Measurements from ENCODE around the gene SMYD3. TPM values are rescaled to one million over a fixed set of nuclear protein-coding genes. Genes with fewer than 3 reads are reported as not detected.

The SMYD3 gene
- total and polyA plus RNA-seq, 2 of the 13 experiments (the other 11 are each of a cell fraction or from before 2014, with no cell fraction given), result 27.7 to 35.8 TPM

GRCh38 chr1:246445503-246445902, 61.6 kb downstream of the SMYD3 start:
- intact Hi-C loops (cut with micrococcal nuclease; ENCODE audit: unreplicated experiment) (loop anchor here (5.0 kb wide), 1 partner anchor 558 kb away; no protein-coding TSS in a partner anchor), in situ Hi-C loops (cut with HindIII; ENCODE audit: extremely low pct_ligation_motif_present, low pct_unique_long_range_greater_than_20kb) (no loop called here)
- H3K27ac ChIP-seq (ENCODE audit: extremely low read length, insufficient read depth, low read length), result no peak overlapping the region
- BruUV-seq (replicated peaks), result no TSS peak
- H3K4me2 ChIP-seq (ENCODE audit: low read depth, low read length), result no peak overlapping the region
- WGBS (ENCODE audit: low lambda C conversion rate), result 92% methylated on average over 3 of the region's 3 CpGs
- no peak for ATAC-seq
- peaks cover 11% of the 10 kb centered on the region for H3K9me3 ChIP-seq (ENCODE audit: low read length)
- no peaks in the 10 kb centered on the region for H3K36me3 ChIP-seq (replicated peaks in 1 of 2; ENCODE audit: control insufficient read depth in 1 of 2, insufficient read depth in 2 of 2, low read length in 2 of 2)
- ChIA-PET POLR2A (no interaction called here), CTCF (ENCODE audit: low intra/inter-chr PET ratio, low total read pairs) (no interaction called here)
- no peak for FAIRE-seq
- no peak overlapping the region for H3K4me3 ChIP-seq (replicated peaks in 1 of 3; ENCODE audit: insufficient read depth in 1 of 3, low read depth in 2 of 3, low read length in 3 of 3)
- no peaks in the 10 kb centered on the region for H4K20me1 ChIP-seq (ENCODE audit: insufficient read depth, low read length)
- no peak overlapping the region for H2AFZ ChIP-seq (ENCODE audit: low read length)
- no peaks in the 10 kb centered on the region for H3K79me2 ChIP-seq (ENCODE audit: insufficient read depth, low read length)
- no peak for DNase-seq (ENCODE audit: low spot score)
- no peak overlapping the region for H3K9ac ChIP-seq (ENCODE audit: insufficient read depth, low read depth, low read length)
- no peaks in the 10 kb centered on the region for H3K27me3 ChIP-seq (ENCODE audit: control insufficient read depth in 1 of 2, insufficient read depth in 2 of 2, low read length in 2 of 2)
- no peak for TF ChIP-seq ZBTB1 (CRISPR knock-in tag; IDR thresholded peaks at IDR 0.05; ENCODE audit: borderline replicate concordance)
- H3K4me1 ChIP-seq (ENCODE audit: insufficient read depth, low read length), result no peaks in the 10 kb centered on the region

- no TSS peak for BruUV-seq (replicated peaks)
Measured at GRCh38 chr1:246444617-246445016, 62.5 kb downstream of the SMYD3 start.

More at GRCh38 chr1:246444617-246445016, 62.5 kb downstream of the SMYD3 start:
- in situ Hi-C loops (cut with HindIII; ENCODE audit: extremely low pct_ligation_motif_present, low pct_unique_long_range_greater_than_20kb) (no loop called here), intact Hi-C loops (cut with micrococcal nuclease; ENCODE audit: unreplicated experiment) (loop anchor here (5.0 kb wide), 1 partner anchor 557 kb away; no protein-coding TSS in a partner anchor)
- peaks cover 11% of the 10 kb centered on the region for H3K9me3 ChIP-seq (ENCODE audit: low read length)
- ATAC-seq (no peak), FAIRE-seq (no peak), DNase-seq (ENCODE audit: low spot score) (no peak)
- no peaks in the 10 kb centered on the region for H3K4me1 ChIP-seq (ENCODE audit: insufficient read depth, low read length)
- H3K4me3 ChIP-seq (replicated peaks in 1 of 3; ENCODE audit: insufficient read depth in 1 of 3, low read depth in 2 of 3, low read length in 3 of 3), result no peak overlapping the region
- H3K79me2 ChIP-seq (ENCODE audit: insufficient read depth, low read length), result no peaks in the 10 kb centered on the region
- no peaks in the 10 kb centered on the region for H3K36me3 ChIP-seq (replicated peaks in 1 of 2; ENCODE audit: control insufficient read depth in 1 of 2, insufficient read depth in 2 of 2, low read length in 2 of 2)
- 95% methylated on average over 3 of the region's 3 CpGs for WGBS (ENCODE audit: low lambda C conversion rate)
- TF ChIP-seq ZNF430 (CRISPR knock-in tag; IDR thresholded peaks at IDR 0.05) (no peak), TAF1 (CRISPR knock-in tag; IDR thresholded peaks at IDR 0.05) (no peak), ZBTB40 (IDR thresholded peaks at IDR 0.05) (no peak), ZBTB40 (CRISPR knock-in tag; IDR thresholded peaks at IDR 0.05) (no peak), FOXA3 (CRISPR knock-in tag; IDR thresholded peaks at IDR 0.05) (no peak), ZNF101 (CRISPR knock-in tag; IDR thresholded peaks at IDR 0.05; ENCODE audit: borderline replicate concordance, low read depth) (no peak), NFKB2 (CRISPR knock-in tag; IDR thresholded peaks at IDR 0.05; ENCODE audit: borderline replicate concordance) (no peak), ZNF775 (CRISPR knock-in tag; IDR thresholded peaks at IDR 0.05; ENCODE audit: borderline replicate concordance) (no peak), PHF20 (CRISPR knock-in tag; IDR thresholded peaks at IDR 0.05) (no peak), SP5 (CRISPR knock-in tag; IDR thresholded peaks at IDR 0.05; ENCODE audit: borderline replicate concordance, low read depth) (no peak)
- ChIA-PET CTCF (ENCODE audit: low intra/inter-chr PET ratio, low total read pairs) (no interaction called here), POLR2A (no interaction called here)
- no peak overlapping the region for H2AFZ ChIP-seq (ENCODE audit: low read length)
- H3K9ac ChIP-seq (ENCODE audit: insufficient read depth, low read depth, low read length), result no peak overlapping the region
- H3K4me2 ChIP-seq (ENCODE audit: low read depth, low read length), result no peak overlapping the region
- no peak overlapping the region for H3K27ac ChIP-seq (ENCODE audit: extremely low read length, insufficient read depth, low read length)
- H4K20me1 ChIP-seq (ENCODE audit: insufficient read depth, low read length), result no peaks in the 10 kb centered on the region
- no peaks in the 10 kb centered on the region for H3K27me3 ChIP-seq (ENCODE audit: control insufficient read depth in 1 of 2, insufficient read depth in 2 of 2, low read length in 2 of 2)
